K562 (cell line): ENCODE results near the gene PTGES3L. TPM values are rescaled to one million over a fixed set of nuclear protein-coding genes. Genes with fewer than 3 reads are reported as not detected.

Experiments used
- ATAC-seq: fragments of 200-7000 bp; cut with Tn5 transposase; 3 replicates; pipeline ENCODE4 v1.9.1; 2020; ENCODE audit warnings: moderate library complexity
- BruUV-seq: library from RNA; stranded (reverse); fragments of 400-500 nt; replicated peaks from 2 replicates; lab custom pipeline; 2021; lab: Mats Ljungman, UMichigan
- CTCF ChIA-PET: fragments of 300-600 bp; formaldehyde crosslinking; extraction: SDS; loops from one replicate; lab custom pipeline; 2021; ENCODE audit warnings: low intra/inter-chr PET ratio; lab: Yijun Ruan, JAX
- POLR2A ChIA-PET: fragments of 300-600, 350-650 bp; sonication (Branson Sonifier 250); formaldehyde crosslinking; extraction: SDS; loops from one replicate; lab custom pipeline; 2021; ENCODE audit warnings: antibody characterized with exemption, inconsistent platforms; lab: Yijun Ruan, JAX
- DNase-seq, 4 experiments: peaks; one replicate each; pipeline versions ENCODE4 v3.0.0 to v3.0.0-alpha.2; 2011 to 2018; ENCODE audit warnings: low spot score in 3 of 4, mixed read lengths in 3 of 4; ENCODE audit errors: extremely low read depth in 1 of 4
- FAIRE-seq: peaks from 2 replicates; lab custom pipeline; 2011; peaks lifted over from hg19 to GRCh38; lab: Jason Lieb, UNC
- H2AFZ ChIP-seq: 2 replicates; pipeline ENCODE4 v1.6.0; 2011; ENCODE audit warnings: low read depth, low read length, control low read depth, inconsistent platforms
- H3K27ac ChIP-seq: fragments of 200-600 bp; 3 replicates; pipeline ENCODE4 v1.8.0; 2011; ENCODE audit warnings: low read depth, mild to moderate bottlenecking, control low read depth, inconsistent platforms, low read length, moderate library complexity, mixed read lengths; ENCODE audit errors: extremely low read depth
- H3K27me3 ChIP-seq, 2 experiments: fragments of 300-600 bp in 1 of 2; 2 replicates in 1 of 2; 3 replicates in 1 of 2; pipeline versions ENCODE4 v1.6.0 to v1.8.0; 2011; ENCODE audit warnings: inconsistent platforms in 2 of 2, low read length in 2 of 2, mild to moderate bottlenecking in 1 of 2, mixed read lengths in 1 of 2, moderate library complexity in 1 of 2; ENCODE audit not compliant: control insufficient read depth in 2 of 2, insufficient read depth in 2 of 2
- H3K36me3 ChIP-seq: fragments of 300-600 bp; 3 replicates; pipeline ENCODE4 v1.8.0; 2011; ENCODE audit warnings: mild to moderate bottlenecking, low read length, inconsistent platforms; ENCODE audit not compliant: control insufficient read depth, insufficient read depth
- H3K4me1 ChIP-seq, 2 experiments: fragments of 200-600 bp in 1 of 2; replicated peaks in 1 of 2; 2 replicates in 1 of 2; 3 replicates in 1 of 2; pipeline versions ENCODE4 v1.5.1 to v1.8.0; 2011; ENCODE audit warnings: inconsistent platforms in 2 of 2, low read length in 2 of 2, mild to moderate bottlenecking in 1 of 2, mixed read lengths in 1 of 2, moderate library complexity in 1 of 2; ENCODE audit not compliant: control insufficient read depth in 2 of 2, insufficient read depth in 2 of 2
- H3K4me2 ChIP-seq: 2 replicates; pipeline ENCODE4 v1.6.1; 2011; ENCODE audit warnings: low read length, control low read depth, inconsistent platforms, mixed read lengths; ENCODE audit not compliant: insufficient read depth
- H3K4me3 ChIP-seq: fragments of 200-600 bp; sonication (generic), shearing (Covaris generic); 2 replicates; pipeline ENCODE4 v1.5.1; 2016; ENCODE audit warnings: control low read depth, inconsistent platforms
- H3K79me2 ChIP-seq: fragments of 200-600 bp; 3 replicates; pipeline ENCODE4 v1.8.0; 2011; ENCODE audit warnings: low read length, inconsistent platforms; ENCODE audit not compliant: control insufficient read depth, insufficient read depth
- H3K9ac ChIP-seq, 2 experiments: 2 replicates each; pipeline versions ENCODE4 v1.6.0 to v1.6.1; 2011; ENCODE audit warnings: low read depth in 2 of 2, low read length in 2 of 2, control low read depth in 1 of 2, inconsistent platforms in 1 of 2, mild to moderate bottlenecking in 1 of 2, mixed read lengths in 1 of 2; ENCODE audit not compliant: insufficient read depth in 1 of 2
- H3K9me1 ChIP-seq: one replicate; pipeline ENCODE4 v1.6.0; 2011; ENCODE audit warnings: inconsistent platforms, mild to moderate bottlenecking, low read length, moderate library complexity; ENCODE audit not compliant: control insufficient read depth, insufficient read depth
- H3K9me3 ChIP-seq: replicated peaks from 2 replicates; pipeline ENCODE4 v1.5.1; 2011; ENCODE audit warnings: low read depth, low read length, inconsistent platforms; ENCODE audit not compliant: control insufficient read depth, insufficient read depth
- H4K20me1 ChIP-seq: replicated peaks from 2 replicates; pipeline ENCODE4 v1.6.1; 2011; ENCODE audit warnings: low read length, inconsistent platforms, mixed read lengths; ENCODE audit not compliant: control insufficient read depth, insufficient read depth
- ADNP ChIP-seq: fragments of 200-800 bp; sonication (Bioruptor generic); IDR thresholded peaks from 2 replicates; pipeline ENCODE4 v1.6.1; 2016; ENCODE audit warnings: missing genetic modification characterization, missing compliant biosample characterization
- BRF2 ChIP-seq: IDR thresholded peaks from 3 replicates; pipeline ENCODE4 v1.6.1; 2011; ENCODE audit warnings: borderline replicate concordance, mild to moderate bottlenecking; ENCODE audit not compliant: insufficient read length, insufficient read depth
- ERF ChIP-seq: fragments of 450-650 bp; formaldehyde crosslinking; IDR thresholded peaks from 2 replicates; pipeline ENCODE4 v1.4.0; 2020; ENCODE audit warnings: mild to moderate bottlenecking, mixed read lengths
- FOXA1 ChIP-seq: fragments of 450-650 bp; IDR thresholded peaks from 2 replicates; pipeline ENCODE4 v1.6.1; 2016; ENCODE audit warnings: mild to moderate bottlenecking, borderline replicate concordance
- HCFC1 ChIP-seq: IDR thresholded peaks from 2 replicates; pipeline ENCODE4 v1.6.1; 2012; ENCODE audit warnings: low read depth, low read length, improper control_type of control experiment
- IFI16 ChIP-seq: fragments of 250-450 bp; sonication (Bioruptor Pico); IDR thresholded peaks from 2 replicates; pipeline ENCODE4 v2.1.2; 2022; ENCODE audit warnings: mild to moderate bottlenecking, inconsistent platforms
- IRF2 ChIP-seq: sonication (generic); formaldehyde crosslinking; IDR thresholded peaks from 2 replicates; pipeline ENCODE4 v1.8.1; 2022; ENCODE audit warnings: mild to moderate bottlenecking, missing genetic modification reagents
- IRF9 ChIP-seq: fragments of 450-650 bp; IDR thresholded peaks from 2 replicates; pipeline ENCODE4 v1.6.1; 2016; ENCODE audit warnings: missing biosample characterization, missing genetic modification characterization
- KAT7 ChIP-seq: sonication (generic); formaldehyde crosslinking; IDR thresholded peaks from 2 replicates; pipeline ENCODE4 v1.8.0; 2022; ENCODE audit warnings: missing genetic modification reagents, mild to moderate bottlenecking, borderline replicate concordance
- MCM5 ChIP-seq: fragments of 450-650 bp; IDR thresholded peaks from 2 replicates; pipeline ENCODE4 v1.6.1; 2016; ENCODE audit warnings: low read depth
- RAD51 ChIP-seq: fragments of 450-650 bp; IDR thresholded peaks from 2 replicates; pipeline ENCODE4 v1.7.1; 2016; ENCODE audit warnings: low read depth, mild to moderate bottlenecking, borderline replicate concordance
- TGIF2 ChIP-seq: sonication (generic); formaldehyde crosslinking; IDR thresholded peaks from 2 replicates; pipeline ENCODE4 v1.8.1; 2022; ENCODE audit warnings: mild to moderate bottlenecking, missing genetic modification reagents, moderate library complexity
- ZBTB1 ChIP-seq: sonication (generic); formaldehyde crosslinking; IDR thresholded peaks from 2 replicates; pipeline ENCODE4 v1.8.1; 2023; ENCODE audit warnings: missing genetic modification reagents, low read depth, mild to moderate bottlenecking, borderline replicate concordance
- ZHX1 ChIP-seq: fragments of 150-350 bp; conservative IDR thresholded peaks from 2 replicates; pipeline ENCODE4 v1.6.1; 2014; ENCODE audit warnings: low read length
- WGBS: fragments of 100-300 bp; shearing (Covaris generic); methylation state at CpG from one replicate; pipeline ENCODE4 v1.1.6; 2016; ENCODE audit warnings: low coverage, mixed read lengths; ENCODE audit not compliant: insufficient coverage; ENCODE audit errors: missing lambda C conversion rate; 5-methylcytosine and 5-hydroxymethylcytosine counted together
- in situ Hi-C: fragments of 300-500 bp; cut with MboI; formaldehyde crosslinking; loops from 4 replicates; pipeline ENCODE4 v1.15.0; 2018; ENCODE audit warnings: inconsistent platforms, mixed read lengths
- intact Hi-C: fragments of 100-400 bp; cut with micrococcal nuclease; formaldehyde crosslinking; loops from 2 replicates; pipeline ENCODE4 v1.14.2; 2022
- polyA plus RNA-seq, 8 experiments: library from polyadenylated mRNA; depleted of rRNA in 4 of 8; stranded (reverse) in 5 of 8; unstranded in 3 of 8; fragments of >200 nt; fragmentation: Nextera tagmentation in 2 of 8; fragmentation: Illumina TruSeq in 1 of 8; extraction: Ambion mirVana in 2 of 8; extraction: Trizol in 1 of 8; gene quantifications; 2 replicates each; pipeline versions ENCODE4 v1.2.1 to v1.2.3, GENCODE V29; 2011 to 2014; ENCODE audit warnings: inconsistent platforms in 1 of 8, missing spikeins in 1 of 8
- total RNA-seq, 7 experiments: library from RNA; depleted of rRNA in 6 of 7; stranded (reverse); fragments of >200 nt in 6 of 7; fragmentation: Illumina TruSeq in 2 of 7; extraction: Trizol in 2 of 7; gene quantifications; 2 replicates each; pipeline versions ENCODE4 v1.2.1 to v1.2.3, GENCODE V29; 2011 to 2021; ENCODE audit warnings: low replicate concordance in 1 of 7
- TF ChIP-seq, protein P1 (sequence below): fragments of 450-650 bp; formaldehyde crosslinking; conservative IDR thresholded peaks from 2 replicates; pipeline ENCODE4 v1.4.0; 2022; ENCODE audit warnings: mild to moderate bottlenecking, missing genetic modification characterization

Gene PTGES3L
- total and polyA plus RNA-seq, 9 of the 15 experiments (the other 6 are each of a cell fraction or from before 2014, with no cell fraction given): 6.0 to 16.0 (median 9.6) TPM

GRCh38 chr17:42964161-42964932 is 15.5 kb downstream of the PTGES3L start, which contains the start of gene AARSD1:
AARSD1 (minus strand) TSS chr17:42964454; CDS start chr17:42964440, 14 bp downstream.
- H3K9me1 ChIP-seq: no peaks in the 10 kb centered on the region
- H3K9me3 ChIP-seq: no peaks in the 10 kb centered on the region
- peak within 1 kb of the TSS; percentile 97 for H2AFZ ChIP-seq
- peak; percentile 79 to 97 (median 86) for DNase-seq
- no peaks in the 10 kb centered on the region for H4K20me1 ChIP-seq
- ChIA-PET CTCF (interaction anchor here (0.6 kb wide), 1 partner anchor 32 kb away, joined by 4 read pairs; no protein-coding TSS in a partner anchor), POLR2A (interaction anchor here (0.5 to 2.6 kb wide), 9 partner anchors 10 to 292 kb away, joined by 3 to 9 read pairs (median 3); partner anchors contain the start of gene VPS25)
- H3K27me3 ChIP-seq: no peaks in the 10 kb centered on the region
- H3K79me2 ChIP-seq: peaks cover 43% of the 10 kb centered on the region
- WGBS: under 1% methylated on average over 43 of the region's 43 CpGs
- in situ Hi-C loops (no loop called here), intact Hi-C loops (loop anchor here (1.0 kb wide), 1 partner anchor 34 kb away; the partner anchor contains the start of gene RPL27)
- H3K4me2 ChIP-seq: peak within 1 kb of the TSS; percentile 98
- peaks cover 3 to 10% of the 10 kb centered on the region in 2 experiments; a peak in 4 of 5 replicates for H3K4me1 ChIP-seq
- peaks cover 41% of the 10 kb centered on the region for H3K36me3 ChIP-seq
- peak within 1 kb of the TSS; percentile 67 for H3K4me3 ChIP-seq
- peak within 1 kb of the TSS; percentile 94 to 95 for H3K9ac ChIP-seq
- H3K27ac ChIP-seq: peak within 1 kb of the TSS; percentile 86
- peak; percentile 94 for ATAC-seq
- FAIRE-seq: peak; percentile 99
- TSS peak; percentile 97 for BruUV-seq
- TF ChIP-seq HCFC1: peak; percentile 67
- TF ChIP-seq ZBTB1 (CRISPR knock-in tag): no peak
- TF ChIP-seq ADNP (tag): no peak; the same call in 1 of the 2 replicates
- no peak for TF ChIP-seq RAD51
- TF ChIP-seq IRF2 (CRISPR knock-in tag): no peak
- TF ChIP-seq IRF9 (tag): no peak
- TF ChIP-seq, protein P1, sequence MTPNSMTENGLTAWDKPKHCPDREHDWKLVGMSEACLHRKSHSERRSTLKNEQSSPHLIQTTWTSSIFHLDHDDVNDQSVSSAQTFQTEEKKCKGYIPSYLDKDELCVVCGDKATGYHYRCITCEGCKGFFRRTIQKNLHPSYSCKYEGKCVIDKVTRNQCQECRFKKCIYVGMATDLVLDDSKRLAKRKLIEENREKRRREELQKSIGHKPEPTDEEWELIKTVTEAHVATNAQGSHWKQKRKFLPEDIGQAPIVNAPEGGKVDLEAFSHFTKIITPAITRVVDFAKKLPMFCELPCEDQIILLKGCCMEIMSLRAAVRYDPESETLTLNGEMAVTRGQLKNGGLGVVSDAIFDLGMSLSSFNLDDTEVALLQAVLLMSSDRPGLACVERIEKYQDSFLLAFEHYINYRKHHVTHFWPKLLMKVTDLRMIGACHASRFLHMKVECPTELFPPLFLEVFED (CRISPR knock-in tag): no peak
- no peak for TF ChIP-seq MCM5
- no peak for TF ChIP-seq FOXA1
- no peak for TF ChIP-seq ERF (CRISPR knock-in tag)
- no peak for TF ChIP-seq BRF2
- TF ChIP-seq TGIF2 (CRISPR knock-in tag): no peak; the same call in 1 of the 2 replicates
- no peak for TF ChIP-seq KAT7 (CRISPR knock-in tag)
- TF ChIP-seq IFI16: no peak
- TF ChIP-seq ZHX1: no peak
